HG03066 (cell line): ENCODE data around the gene SEMA5B.

ENCODE experiments used
- ATAC-seq: cut with Tn5 transposase; IDR thresholded peaks from one replicate; pipeline ENCODE4 v1.9.1; 2021; ENCODE audit warnings: low read depth; ENCODE audit not compliant: unreplicated experiment

Gene SEMA5B

GRCh38 chr3:122929188-122930062, 98.1 kb downstream of the SEMA5B start:
- ATAC-seq, result no peak

GRCh38 chr3:122928396-122929187, 99.0 kb downstream of the SEMA5B start:
- ATAC-seq, result no peak

GRCh38 chr3:122927726-122928125, 99.8 kb downstream of the SEMA5B start:
- ATAC-seq, result no peak

GRCh38 chr3:122926811-122927210, 100.8 kb downstream of the SEMA5B start:
- ATAC-seq, result no peak

- ATAC-seq, result no peak
Observed at GRCh38 chr3:122926322-122926721, 101.2 kb downstream of the SEMA5B start.

- ATAC-seq, result no peak
Observed at GRCh38 chr3:122925756-122926155, 101.8 kb downstream of the SEMA5B start.

- no peak for ATAC-seq
Observed at GRCh38 chr3:122924056-122924455, 103.5 kb downstream of the SEMA5B start.

GRCh38 chr3:122923611-122924010, 104.0 kb downstream of the SEMA5B start:
- ATAC-seq, result no peak

DNA sequence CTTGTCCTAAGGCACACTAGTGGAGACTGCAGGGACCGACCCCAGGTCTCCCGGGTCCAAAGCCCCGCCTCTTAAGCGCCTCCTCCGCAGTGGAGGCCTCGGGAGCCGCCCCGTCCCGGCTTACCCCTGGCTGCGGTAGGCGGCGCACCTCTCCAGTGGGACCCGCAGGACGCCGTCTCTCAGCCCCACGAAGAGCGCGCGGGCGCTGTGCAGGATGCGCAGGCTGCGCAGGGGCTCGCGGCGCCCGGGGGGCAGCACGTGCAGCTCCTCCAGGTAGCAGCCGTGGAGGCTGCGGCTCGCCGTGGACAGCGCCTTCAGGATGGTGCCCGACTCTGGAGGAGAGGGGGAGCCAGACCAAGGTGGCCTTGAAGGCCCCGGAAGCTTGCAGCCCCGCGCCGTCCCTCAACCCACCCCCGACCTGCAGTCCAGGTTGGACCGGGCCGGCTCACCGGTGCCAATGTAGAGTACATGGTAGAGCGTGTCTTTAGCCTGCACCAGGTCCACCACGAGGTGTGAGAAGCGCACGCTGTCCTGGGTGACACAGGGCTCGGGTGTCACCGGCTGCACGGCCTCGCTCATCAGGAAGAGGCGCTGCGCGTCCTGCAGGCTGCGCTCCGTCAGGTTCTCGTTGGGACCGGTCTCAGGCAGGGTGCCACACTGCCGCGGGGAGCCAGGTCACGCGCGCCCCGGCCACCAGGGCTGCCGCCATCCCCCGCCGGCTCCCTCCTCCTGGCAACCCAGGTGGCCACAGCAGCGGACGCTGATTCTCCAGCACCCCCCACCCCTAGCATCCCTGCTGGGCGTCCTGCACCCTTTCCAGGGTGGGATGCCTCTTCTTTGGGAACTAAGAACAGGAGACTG, 105.5 kb downstream of the SEMA5B start:
- ATAC-seq, result no peak

- no peak for ATAC-seq
Observed at GRCh38 chr3:122920986-122921385, 106.6 kb downstream of the SEMA5B start.

DNA sequence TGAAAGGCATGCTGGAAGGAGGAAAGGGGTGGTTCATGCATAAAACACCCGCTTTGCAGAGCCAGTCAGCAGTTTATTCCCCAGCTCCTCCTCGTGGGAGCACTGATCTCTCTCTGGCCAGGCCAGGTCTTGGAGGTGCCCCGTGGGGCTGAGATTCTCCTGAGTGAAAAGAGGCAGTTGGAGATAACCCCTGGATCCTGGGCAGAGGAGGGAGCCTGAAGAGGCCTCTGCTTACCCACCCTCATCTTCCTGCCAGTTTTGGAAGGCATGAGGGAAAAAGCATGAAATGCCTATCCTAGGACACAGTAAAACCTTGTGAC, 108.3 kb downstream of the SEMA5B start:
- no peak for ATAC-seq

GRCh38 chr3:122918576-122919290, 108.8 kb downstream of the SEMA5B start:
- no peak for ATAC-seq

DNA sequence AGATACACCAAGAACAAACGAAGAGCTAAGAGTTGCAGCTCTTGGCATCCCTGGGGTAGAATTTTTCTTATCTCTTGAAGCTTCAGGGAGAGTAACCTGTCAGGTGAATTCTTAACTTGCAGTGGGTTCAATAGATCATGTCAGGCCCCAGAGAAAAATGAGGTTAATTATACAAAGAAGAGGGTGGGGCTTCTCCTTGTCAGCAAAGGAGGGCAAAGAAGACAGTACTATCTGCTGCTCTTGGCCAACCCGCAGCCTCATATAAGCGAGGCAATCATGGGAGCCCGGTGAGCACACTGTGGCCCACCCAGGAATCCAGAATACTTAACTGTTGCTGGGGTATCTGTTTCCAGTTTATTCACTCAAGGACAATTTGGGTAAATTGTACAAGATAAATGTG, 110.2 kb downstream of the SEMA5B start:
- ATAC-seq, result no peak

- no peak for ATAC-seq
Observed at GRCh38 chr3:122916580-122916979, 111.0 kb downstream of the SEMA5B start.

- ATAC-seq, result no peak
Observed at GRCh38 chr3:122916084-122916483, 111.5 kb downstream of the SEMA5B start.

DNA sequence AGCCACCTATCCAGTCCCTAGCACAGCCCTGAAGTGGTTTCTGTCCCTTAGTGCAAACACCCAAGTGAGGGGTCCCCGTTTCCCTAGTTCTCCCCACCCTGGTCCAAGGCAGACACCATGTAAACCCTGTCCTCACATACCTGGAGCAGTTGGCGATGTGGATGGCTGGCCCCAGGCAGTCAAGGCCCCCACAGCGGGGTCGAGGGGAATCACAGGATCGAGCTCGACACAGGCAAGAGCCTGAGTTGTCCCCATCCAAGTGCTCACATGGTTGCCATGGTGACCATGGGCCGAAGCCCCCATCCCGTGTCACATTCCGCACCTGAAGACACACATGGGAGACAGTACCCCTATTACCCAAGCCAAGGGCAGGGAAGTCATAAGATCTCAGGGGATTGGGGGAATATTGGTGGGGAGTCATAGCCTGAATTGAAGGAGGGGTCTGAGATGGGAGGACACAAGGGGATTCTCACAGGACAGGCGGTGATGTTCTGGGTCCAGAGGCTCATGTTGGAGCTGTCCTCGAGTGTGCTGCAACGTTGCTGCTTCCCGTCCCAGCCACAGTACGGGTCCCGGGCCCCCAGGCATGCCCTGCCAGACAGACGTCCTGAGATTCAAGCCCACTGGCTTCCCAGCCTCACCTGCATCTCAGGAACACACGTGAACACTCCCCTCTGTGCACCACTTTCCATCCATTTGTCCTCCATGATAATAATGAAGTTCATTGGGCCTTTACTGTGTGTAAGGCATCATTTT, 112.1 kb downstream of the SEMA5B start:
- ATAC-seq, result no peak

DNA sequence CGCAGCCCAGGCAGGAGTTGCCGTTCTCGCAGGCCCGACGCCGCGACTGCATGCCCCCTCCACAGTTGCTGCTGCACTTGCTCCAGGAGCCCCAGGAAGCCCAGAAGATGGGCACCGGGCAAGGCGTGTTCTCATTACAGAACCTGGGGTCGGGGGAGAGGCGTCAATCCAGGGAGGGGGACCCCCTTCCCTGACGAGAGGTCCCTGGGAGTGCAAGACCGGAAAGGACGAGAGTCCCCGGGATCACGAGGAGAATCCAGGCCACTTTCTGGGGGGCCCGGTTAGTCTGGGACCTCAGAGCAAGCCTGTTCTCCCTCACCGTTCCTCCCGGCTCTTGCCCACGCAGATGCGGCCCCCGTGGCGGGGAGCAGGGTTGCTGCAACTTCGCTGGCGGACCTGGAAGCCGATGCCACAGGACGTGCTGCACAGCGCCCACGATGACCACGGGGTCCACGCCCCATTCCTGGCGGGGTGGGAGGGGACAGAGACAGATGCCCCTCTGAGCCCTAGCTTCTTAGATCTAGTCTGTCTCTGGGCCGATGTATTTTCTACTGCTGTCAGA, 113.9 kb downstream of the SEMA5B start:
- no peak for ATAC-seq

GRCh38 chr3:122912772-122913538, 114.6 kb downstream of the SEMA5B start:
- ATAC-seq, result no peak

GRCh38 chr3:122911901-122912300, 115.7 kb downstream of the SEMA5B start:
- no peak for ATAC-seq
